HG02678 (cell line): ENCODE results near the gene GNAT1.
"Not testable (repeated sequence)": the region's sequence is repeated elsewhere in the genome, so short reads cannot be mapped to it uniquely, and the experiment has no call there.

Experiments
- ATAC-seq: cut with Tn5 transposase; IDR thresholded peaks from one replicate; pipeline ENCODE4 v1.9.1; 2021; ENCODE audit warnings: mild to moderate bottlenecking, moderate library complexity; ENCODE audit not compliant: unreplicated experiment

Gene GNAT1

GRCh38 chr3:50201573-50202315, 10.3 kb downstream of the GNAT1 start:
- no peak for ATAC-seq

GRCh38 chr3:50202353-50203112, 11.1 kb downstream of the GNAT1 start:
- ATAC-seq: no peak

GRCh38 chr3:50203113-50203808, 11.9 kb downstream of the GNAT1 start:
- no peak for ATAC-seq

- ATAC-seq: no peak
These were observed 12.7 kb downstream of the GNAT1 start for GRCh38 chr3:50203809-50204803.

- no peak for ATAC-seq
These were observed 13.5 kb downstream of the GNAT1 start, which contains the start of gene SLC38A3 for GRCh38 chr3:50204804-50205412. Gene SLC38A3 (plus strand): TSS chr3:50205271. CDS start chr3:50214200, 8,929 bp downstream.

GRCh38 chr3:50205413-50206276, 14.2 kb downstream of the GNAT1 start:
- ATAC-seq: no peak

GRCh38 chr3:50207359-50208042, 16.1 kb downstream of the GNAT1 start:
- no peak for ATAC-seq

- no peak for ATAC-seq
These were observed 17.4 kb downstream of the GNAT1 start for GRCh38 chr3:50208677-50209344.

GRCh38 chr3:50210176-50210509, 18.7 kb downstream of the GNAT1 start:
- ATAC-seq: no peak

GRCh38 chr3:50210510-50211367, 19.3 kb downstream of the GNAT1 start:
- ATAC-seq: no peak

GRCh38 chr3:50211368-50211717, 19.9 kb downstream of the GNAT1 start:
- ATAC-seq: not testable (repeated sequence)

GRCh38 chr3:50211930-50212329, 20.5 kb downstream of the GNAT1 start:
- ATAC-seq: no peak

- no peak for ATAC-seq
These were observed 21.1 kb downstream of the GNAT1 start for GRCh38 chr3:50212502-50212901.

- no peak for ATAC-seq
These were observed 21.6 kb downstream of the GNAT1 start for GRCh38 chr3:50212971-50213370.

GRCh38 chr3:50213373-50213772, 22.0 kb downstream of the GNAT1 start:
- ATAC-seq: no peak

GRCh38 chr3:50214824-50215223, 23.4 kb downstream of the GNAT1 start:
- no peak for ATAC-seq

GRCh38 chr3:50215529-50215928, 24.1 kb downstream of the GNAT1 start:
- ATAC-seq: no peak
